Measurements from ENCODE around the gene MRGPRX3. TPM values are rescaled to one million over a fixed set of nuclear protein-coding genes. Genes with fewer than 3 reads are reported as not detected.

MRGPRX3 gene
- not detected in 2 replicates for total RNA-seq

GRCh38 chr11:18132341-18132740 lies at the start of gene MRGPRX3:
TSS of gene MRGPRX3 (plus strand) at chr11:18132571. CDS start at chr11:18137203, 4,632 bp downstream.

DNA sequence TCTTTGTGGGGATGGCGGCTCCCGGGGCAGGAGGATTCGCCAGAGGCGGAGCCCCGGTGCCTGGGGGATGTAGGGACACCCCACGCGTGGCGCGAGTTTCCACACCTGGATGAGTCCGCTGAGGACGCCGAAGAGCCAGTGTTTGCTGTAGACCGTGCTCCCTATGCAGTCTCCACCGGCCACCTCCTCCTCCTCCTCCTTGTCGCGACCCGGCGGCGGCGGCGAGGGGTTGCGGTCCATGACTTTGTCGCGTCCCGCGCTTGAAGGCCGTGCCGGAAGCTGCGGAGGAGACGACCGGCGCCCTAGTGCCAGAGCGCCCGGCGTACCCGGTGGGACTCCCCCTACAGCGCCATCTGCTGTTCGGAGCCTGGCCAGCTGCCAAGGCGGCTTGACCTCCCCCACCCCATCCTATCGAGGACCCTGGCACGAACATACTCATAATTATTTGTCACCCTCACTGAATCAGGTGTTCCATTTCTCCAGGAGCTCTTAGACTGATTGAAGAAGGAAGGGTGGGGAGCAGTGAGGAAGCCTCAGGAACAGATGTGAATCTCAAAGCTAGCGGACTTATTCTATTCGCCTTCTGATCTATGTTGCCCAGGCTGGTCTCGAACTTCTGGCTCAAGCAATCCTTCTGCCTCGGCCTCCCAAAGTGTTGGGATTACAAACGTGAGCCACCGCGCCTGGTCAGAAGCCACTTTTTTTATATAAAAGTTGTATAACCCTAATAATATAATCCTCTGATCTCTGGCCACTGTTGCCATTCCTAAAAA lies 26.4 kb upstream of the MRGPRX3 start, which contains the start of gene SAAL1:
Gene SAAL1 (minus strand): TSS at position 281 of the 773 bp plus-strand sequence. CDS start 41 bp downstream, at position 240.

GRCh38 chr11:18172666-18173065 lies 40.3 kb downstream of the MRGPRX3 start, which contains the start of gene MRGPRX4:
TSS of gene MRGPRX4 (plus strand) at chr11:18172837. CDS start at chr11:18173257, 420 bp downstream.

Small RNA genes within 50 kb of the gene (small RNA-seq; reads per million reads assigned to genes)
- gene HIGD1AP5: not detected

Other genes with a start within 250 kb of the MRGPRX3 start
- gene SERGEF, start 119.5 kb upstream of the MRGPRX3 start, total RNA-seq: 9.2 and 13.0 TPM in 2 replicates
- gene TPH1, start 86.3 kb upstream of the MRGPRX3 start, total RNA-seq: 0.11 and 0.39 TPM in 2 replicates
- 14.1 and 14.3 TPM in 2 replicates for gene SAAL1, start 26.5 kb upstream of the MRGPRX3 start, total RNA-seq
- gene MRGPRX4, start 40.3 kb downstream of the MRGPRX3 start, total RNA-seq: not detected in 2 replicates
- gene SAA4, start 104.2 kb downstream of the MRGPRX3 start, total RNA-seq: not detected in 2 replicates
- not detected in 2 replicates for gene SAA2, start 116.1 kb downstream of the MRGPRX3 start, total RNA-seq
- gene SAA1, start 133.7 kb downstream of the MRGPRX3 start, total RNA-seq: not detected in 2 replicates
- 30.8 and 33.4 TPM in 2 replicates for gene HPS5, start 189.6 kb downstream of the MRGPRX3 start, total RNA-seq
- gene GTF2H1, start 190.0 kb downstream of the MRGPRX3 start, total RNA-seq: 62.8 and 68.3 TPM in 2 replicates

All from placental epithelial cell (primary cell).